Dermis microvascular lymphatic vessel endothelial cell (primary cell): ENCODE measurements around the gene SNX25. TPM values are rescaled to one million over a fixed set of nuclear protein-coding genes. Genes with fewer than 3 reads are reported as not detected.

Source experiments
- DNase-seq, 2 donors: peaks; one replicate each; pipeline versions ENCODE4 v3.0.0 to v3.0.0-alpha.2; 2010; ENCODE audit warnings: low read depth in 2 of 2
- total RNA-seq: library from RNA; depleted of rRNA; stranded (reverse); fragments of >200 nt; gene quantifications from 2 replicates; pipeline ENCODE4 v1.2.1, GENCODE V29; 2014

Gene SNX25
- total RNA-seq, 1 donor from 2014 or later = 37.2 TPM

DNA sequence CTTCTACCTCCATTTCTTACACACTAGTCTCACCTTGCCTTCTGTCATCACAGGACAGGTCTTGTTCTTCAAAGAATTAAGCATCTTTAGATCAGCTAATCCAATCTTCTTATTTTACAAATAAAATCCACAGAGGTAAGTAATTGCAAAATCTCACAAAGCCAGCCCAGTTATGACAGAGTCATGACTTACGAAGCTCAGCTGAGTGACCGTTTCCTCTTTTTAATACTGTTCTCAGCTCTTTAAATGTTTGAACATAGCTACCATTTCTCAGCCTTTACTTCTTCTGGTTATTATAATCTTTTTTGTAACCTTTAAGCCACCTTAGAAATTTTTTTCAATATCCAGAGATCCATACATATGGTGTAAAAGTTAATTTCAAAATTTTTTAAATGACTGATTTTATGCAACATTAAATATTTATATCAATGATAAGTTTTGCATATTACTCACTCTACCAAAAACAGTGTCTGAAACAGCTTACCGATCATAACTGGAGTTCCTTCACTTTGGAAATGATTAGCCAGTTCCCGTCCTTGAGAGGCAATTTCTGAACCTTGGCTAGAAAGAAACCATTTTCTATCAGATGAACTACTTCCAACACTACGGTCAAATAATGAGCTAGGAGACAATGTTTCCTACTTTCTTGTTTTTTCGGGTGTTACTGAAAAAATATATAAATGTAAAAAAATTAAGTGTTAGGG lies 196.1 kb downstream of the SNX25 start:
- no peak for DNase-seq

DNA sequence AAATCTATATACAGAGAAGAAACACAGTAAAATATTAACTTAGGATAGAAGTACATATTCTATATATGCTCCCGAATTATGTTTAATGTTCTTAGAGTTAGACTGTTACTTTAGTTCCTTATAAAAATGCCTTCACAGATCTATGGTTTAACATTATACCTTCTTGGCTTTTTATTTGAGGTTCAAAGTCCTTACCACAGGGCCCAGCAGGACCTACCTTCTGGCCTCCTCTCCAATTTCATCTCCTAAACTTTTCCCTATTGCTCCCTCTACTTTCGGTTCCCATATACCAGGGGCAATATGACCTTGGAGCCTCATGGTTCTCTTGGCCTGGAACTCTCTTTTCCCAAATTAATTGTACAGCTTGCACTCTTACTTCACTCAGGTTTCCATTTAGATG lies 199.0 kb downstream of the SNX25 start:
- no peak for DNase-seq

DNA sequence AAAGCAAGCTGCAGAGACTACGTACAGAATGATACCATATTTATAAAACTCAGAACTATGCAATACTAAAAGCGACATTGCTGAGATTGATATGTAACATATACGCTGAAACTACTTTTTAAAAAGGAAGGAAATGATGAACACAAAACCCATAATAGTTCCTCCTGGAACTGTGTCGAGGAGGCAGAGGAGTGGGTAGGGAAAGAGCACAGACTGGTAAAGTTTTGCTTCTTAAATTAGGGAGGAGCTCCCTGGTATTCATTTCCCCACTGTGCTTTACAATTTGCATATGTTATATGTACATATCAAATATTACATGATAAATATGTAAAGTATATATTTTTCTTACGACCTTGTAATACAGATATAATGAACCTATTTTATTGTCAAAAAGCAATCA lies 202.5 kb downstream of the SNX25 start:
- peak in 1 of 2 donors; percentile 40 for DNase-seq

DNA sequence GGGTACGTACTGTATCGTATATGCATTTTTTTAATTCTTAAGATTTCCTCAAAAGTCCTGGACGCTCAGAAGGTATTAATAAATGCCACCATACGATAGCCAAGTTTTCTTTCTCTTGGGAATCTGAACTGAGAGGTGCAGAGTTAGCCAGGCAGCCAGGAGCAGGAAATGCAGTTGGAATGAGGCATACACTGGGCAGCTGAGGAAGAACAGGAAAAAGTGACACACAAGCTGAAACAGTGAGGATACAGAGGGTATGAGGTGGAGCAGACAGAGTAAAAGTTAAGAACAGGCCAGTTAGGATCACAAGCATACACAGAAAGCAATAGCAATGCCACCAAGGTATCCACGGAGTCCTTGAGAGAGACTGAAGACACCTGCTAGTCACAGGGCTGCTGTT lies 203.0 kb downstream of the SNX25 start:
- DNase-seq = peak; percentile 64 to 88

Other genes starting within 250 kb of the SNX25 start
- not detected in 2 replicates for gene HELT, start 191.1 kb upstream of the SNX25 start, total RNA-seq
- gene SLC25A4, start 66.3 kb upstream of the SNX25 start, total RNA-seq = 5.7 and 5.9 TPM in 2 replicates
- 21.4 and 25.0 TPM in 2 replicates for gene CFAP97, start 5.6 kb upstream of the SNX25 start, total RNA-seq
- gene LRP2BP, start 186.3 kb downstream of the SNX25 start, total RNA-seq = 0.38 and 0.51 TPM in 2 replicates
- 6.4 and 9.1 TPM in 2 replicates for gene ANKRD37, start 187.2 kb downstream of the SNX25 start, total RNA-seq
- 26.4 and 36.2 TPM in 2 replicates for gene UFSP2, start 216.4 kb downstream of the SNX25 start, total RNA-seq